H1 (cell line): ENCODE measurements around the gene METRN. TPM values are rescaled to one million over a fixed set of nuclear protein-coding genes. Genes with fewer than 3 reads are reported as not detected.

Source experiments
- BACH1 ChIP-seq: IDR thresholded peaks from 2 replicates; pipeline ENCODE4 v1.6.1; 2012; ENCODE audit warnings: low read length, improper control_type of control experiment
- polyA plus RNA-seq, 7 experiments: library from polyadenylated mRNA; depleted of rRNA in 3 of 7; stranded (reverse) in 5 of 7; unstranded in 2 of 7; fragments of >200 nt in 5 of 7; fragments of 200-250 nt in 2 of 7; gene quantifications; 1 replicate in 5 of 7; 2 replicates in 1 of 7; 4 replicates in 1 of 7; pipeline versions ENCODE4 v1.2.1 to v1.2.3, GENCODE V29; 2011 to 2013; ENCODE audit warnings: missing spikeins in 2 of 7, mixed read lengths in 2 of 7
- total RNA-seq: library from RNA; stranded (reverse); fragmentation: NEBNext Ultra II Directional; extraction: Animal tissue kit (Norgen Biotek cat#: 25700); gene quantifications from 2 replicates; pipeline ENCODE4 v1.2.1, GENCODE V29; 2021

METRN gene
- total and polyA plus RNA-seq, 2 of the 8 experiments (the other 6 are each of a cell fraction or from before 2014, with no cell fraction given) = 18.7 to 25.8 TPM

DNA sequence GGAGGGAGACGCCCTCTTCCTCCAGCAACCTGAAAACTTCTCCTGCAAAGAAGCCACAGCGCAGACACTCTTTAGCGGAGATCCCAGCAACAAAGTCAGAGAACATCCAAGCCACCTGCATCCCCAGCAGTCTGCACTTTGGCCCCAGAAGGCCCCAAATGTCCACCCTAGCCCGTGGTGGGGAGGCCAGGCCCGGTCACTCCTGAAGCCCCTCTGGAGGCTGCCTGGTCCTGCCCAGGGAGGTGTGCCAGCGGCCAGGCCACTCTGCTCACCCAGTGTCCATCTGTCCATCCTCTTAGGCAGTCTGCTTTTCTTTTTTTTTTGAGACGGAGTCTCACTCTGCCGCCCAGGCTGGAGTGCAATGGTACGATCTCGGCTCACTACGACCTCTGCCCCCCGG lies 17.4 kb downstream of the METRN start (continued):
- no peak for TF ChIP-seq BACH1
- TF ChIP-seq, all 59 proteins: peak for 0
